A673 (cell line): ENCODE measurements around the gene RIC8B. TPM values are rescaled to one million over a fixed set of nuclear protein-coding genes. Genes with fewer than 3 reads are reported as not detected.

Experiments used
- BruUV-seq: library from RNA; stranded (reverse); fragments of 400-500 nt; replicated peaks from 2 replicates; lab custom pipeline; 2021; lab: Mats Ljungman, UMichigan
- CTCF ChIA-PET: fragments of 300-600 bp; sonication (Branson Sonifier 250); formaldehyde crosslinking; loops from one replicate; lab custom pipeline; 2022; ENCODE audit warnings: antibody characterized with exemption; lab: Charles Lee
- POLR2A ChIA-PET: fragments of 300-600 bp; sonication (Branson Sonifier 250); formaldehyde crosslinking; loops from one replicate; lab custom pipeline; 2022; ENCODE audit warnings: antibody characterized with exemption; ENCODE audit not compliant: low non-redundant PET; lab: Charles Lee
- DNase-seq: peaks from one replicate; pipeline ENCODE4 v3.0.0-alpha.2; 2015; ENCODE audit warnings: low spot score
- H3K27ac ChIP-seq: fragments of 200-600 bp; sonication (generic); 2 replicates; pipeline ENCODE4 v1.5.1; 2016; ENCODE audit warnings: mixed run types, low read depth, mild to moderate bottlenecking, mixed read lengths, antibody characterized with exemption, low read length; ENCODE audit not compliant: poor library complexity, severe bottlenecking
- H3K27me3 ChIP-seq: fragments of 200-600 bp; sonication (generic); replicated peaks from 2 replicates; pipeline ENCODE4 v1.6.1; 2017; ENCODE audit warnings: mixed run types, low read depth, mild to moderate bottlenecking, mixed read lengths, antibody characterized with exemption, low read length; ENCODE audit not compliant: insufficient read depth, poor library complexity
- H3K36me3 ChIP-seq: fragments of 200-600 bp; sonication (generic); 2 replicates; pipeline ENCODE4 v1.6.1; 2016; ENCODE audit warnings: mixed run types, mild to moderate bottlenecking, mixed read lengths, antibody characterized with exemption, low read length; ENCODE audit not compliant: insufficient read depth, poor library complexity, severe bottlenecking
- H3K4me1 ChIP-seq: fragments of 200-600 bp; sonication (generic); 2 replicates; pipeline ENCODE4 v1.6.1; 2017; ENCODE audit warnings: mixed run types, mild to moderate bottlenecking, mixed read lengths, antibody characterized with exemption, low read length; ENCODE audit not compliant: insufficient read depth, poor library complexity, severe bottlenecking
- H3K4me3 ChIP-seq: fragments of 200-600 bp; sonication (generic); 2 replicates; pipeline ENCODE4 v1.5.1; 2016; ENCODE audit warnings: low read depth, mixed run types, mild to moderate bottlenecking, mixed read lengths, low read length; ENCODE audit not compliant: poor library complexity, severe bottlenecking
- H3K9me3 ChIP-seq: fragments of 200-600 bp; sonication (generic); 2 replicates; pipeline ENCODE4 v1.6.1; 2016; ENCODE audit warnings: mixed run types, low read depth, mild to moderate bottlenecking, mixed read lengths, antibody characterized with exemption, low read length; ENCODE audit not compliant: poor library complexity, severe bottlenecking
- CTCF ChIP-seq: fragments of 300-800, 200-600 bp; sonication (generic); conservative IDR thresholded peaks from 2 replicates; pipeline ENCODE4 v1.5.1; 2017; ENCODE audit warnings: low read depth, mild to moderate bottlenecking, antibody characterized with exemption, low read length, moderate library complexity, mixed read lengths
- EZH2 ChIP-seq: fragments of 200-600 bp; sonication (generic); IDR thresholded peaks from 2 replicates; pipeline ENCODE4 v1.6.1; 2017; ENCODE audit warnings: borderline replicate concordance, low read depth, mild to moderate bottlenecking, mixed read lengths, antibody characterized with exemption, low read length; ENCODE audit not compliant: poor library complexity, severe bottlenecking
- intact Hi-C: fragments of 100-400 bp; cut with micrococcal nuclease; formaldehyde crosslinking; loops from one replicate; pipeline ENCODE4 v1.10.0; 2022; ENCODE audit not compliant: unreplicated experiment
- total RNA-seq: library from RNA; stranded (reverse); gene quantifications from 2 replicates; pipeline ENCODE4 v1.2.3, GENCODE V29; 2021

RIC8B gene
- total RNA-seq, 1 experiment from 2014 or later, result 21.3 TPM

- ChIA-PET POLR2A (no interaction called here), CTCF (no interaction called here)
- intact Hi-C loops, result no loop called here
- no peaks in the 10 kb centered on the region for H3K27me3 ChIP-seq
- TF ChIP-seq CTCF (no peak), EZH2 (no peak)
- H3K27ac ChIP-seq, result peak overlapping the region; percentile 96
- no TSS peak for BruUV-seq
- DNase-seq, result no peak
- no peaks in the 10 kb centered on the region for H3K9me3 ChIP-seq
- no peaks in the 10 kb centered on the region for H3K36me3 ChIP-seq
- peak overlapping the region; percentile 87 for H3K4me3 ChIP-seq
- H3K4me1 ChIP-seq, result peaks cover 21% of the 10 kb centered on the region
Measured at GRCh38 chr12:106774808-106775524, 484 bp downstream of the RIC8B start.

- ChIA-PET POLR2A (no interaction called here), CTCF (no interaction called here)
- H3K4me3 ChIP-seq, result no peak overlapping the region
- H3K9me3 ChIP-seq, result no peaks in the 10 kb centered on the region
- no TSS peak for BruUV-seq
- no peaks in the 10 kb centered on the region for H3K27me3 ChIP-seq
- no peaks in the 10 kb centered on the region for H3K36me3 ChIP-seq
- intact Hi-C loops, result no loop called here
- no peak overlapping the region for H3K27ac ChIP-seq
- DNase-seq, result no peak
- TF ChIP-seq EZH2 (no peak), CTCF (no peak)
- peaks cover 10% of the 10 kb centered on the region for H3K4me1 ChIP-seq
Measured at GRCh38 chr12:106776897-106777296, 2.4 kb downstream of the RIC8B start.

- DNase-seq, result peak; percentile 21
- Histone ChIP-seq H3K9me3 (no peaks in the 10 kb centered on the region), H3K36me3 (no peaks in the 10 kb centered on the region), H3K27me3 (no peaks in the 10 kb centered on the region), H3K27ac (no peak overlapping the region), H3K4me1 (peaks cover 10% of the 10 kb centered on the region), H3K4me3 (no peak overlapping the region)
- ChIA-PET POLR2A (no interaction called here), CTCF (no interaction called here)
- TF ChIP-seq CTCF (no peak), EZH2 (no peak)
- intact Hi-C loops, result no loop called here
- BruUV-seq, result no TSS peak
Measured at GRCh38 chr12:106780010-106780631, 5.6 kb downstream of the RIC8B start.
